ENCODE data around the gene PTCH1.

PTCH1 gene

GRCh38 chr9:95516734-95517558 lies at the start of gene PTCH1:
Gene PTCH1, minus strand, starts transcription at chr9:95516971.
- in situ Hi-C loops (cut with HindIII; ENCODE audit: low sequenced_read_pairs), result no loop called here

- in situ Hi-C loops (cut with HindIII; ENCODE audit: low sequenced_read_pairs), result no loop called here
These were observed 49.2 kb upstream of the PTCH1 start for GRCh38 chr9:95565982-95566381.

- in situ Hi-C loops (cut with HindIII; ENCODE audit: low sequenced_read_pairs), result no loop called here
These were observed 45.1 kb upstream of the PTCH1 start for GRCh38 chr9:95561913-95562312.

GRCh38 chr9:95557142-95557541 lies 40.4 kb upstream of the PTCH1 start:
- in situ Hi-C loops (cut with HindIII; ENCODE audit: low sequenced_read_pairs), result no loop called here

- in situ Hi-C loops (cut with HindIII; ENCODE audit: low sequenced_read_pairs), result no loop called here
These were observed 39.8 kb upstream of the PTCH1 start for GRCh38 chr9:95556521-95556920.

- in situ Hi-C loops (cut with HindIII; ENCODE audit: low sequenced_read_pairs), result no loop called here
These were observed 36.2 kb upstream of the PTCH1 start for GRCh38 chr9:95552814-95553546.

- in situ Hi-C loops (cut with HindIII; ENCODE audit: low sequenced_read_pairs), result no loop called here
These were observed 35.5 kb upstream of the PTCH1 start for GRCh38 chr9:95552255-95552654.

- in situ Hi-C loops (cut with HindIII; ENCODE audit: low sequenced_read_pairs), result no loop called here
These were observed 34.6 kb upstream of the PTCH1 start for GRCh38 chr9:95551406-95551805.

GRCh38 chr9:95545831-95546567 lies 29.2 kb upstream of the PTCH1 start:
- in situ Hi-C loops (cut with HindIII; ENCODE audit: low sequenced_read_pairs), result loop anchor here (10.0 kb wide), 1 partner anchor 59 kb away; no protein-coding TSS in a partner anchor

GRCh38 chr9:95533996-95534680 lies 17.4 kb upstream of the PTCH1 start:
- in situ Hi-C loops (cut with HindIII; ENCODE audit: low sequenced_read_pairs), result no loop called here

GRCh38 chr9:95529910-95530309 lies 13.1 kb upstream of the PTCH1 start:
- in situ Hi-C loops (cut with HindIII; ENCODE audit: low sequenced_read_pairs), result loop anchor here (5.0 kb wide), 1 partner anchor 87 kb away; no protein-coding TSS in a partner anchor

GRCh38 chr9:95528908-95529502 lies 12.2 kb upstream of the PTCH1 start:
- in situ Hi-C loops (cut with HindIII; ENCODE audit: low sequenced_read_pairs), result loop anchor here (5.0 kb wide), 1 partner anchor 88 kb away; no protein-coding TSS in a partner anchor

- in situ Hi-C loops (cut with HindIII; ENCODE audit: low sequenced_read_pairs), result no loop called here
These were observed 6.2 kb upstream of the PTCH1 start for GRCh38 chr9:95522871-95523370.

GRCh38 chr9:95521699-95522098 lies 4.9 kb upstream of the PTCH1 start:
- in situ Hi-C loops (cut with HindIII; ENCODE audit: low sequenced_read_pairs), result no loop called here

GRCh38 chr9:95517559-95518425 lies 1.0 kb upstream of the PTCH1 start:
- in situ Hi-C loops (cut with HindIII; ENCODE audit: low sequenced_read_pairs), result no loop called here

GRCh38 chr9:95516221-95516733 lies 494 bp downstream of the PTCH1 start:
- in situ Hi-C loops (cut with HindIII; ENCODE audit: low sequenced_read_pairs), result no loop called here

- in situ Hi-C loops (cut with HindIII; ENCODE audit: low sequenced_read_pairs), result no loop called here
These were observed 1.3 kb downstream of the PTCH1 start for GRCh38 chr9:95515272-95516113.

GRCh38 chr9:95514342-95514741 lies 2.4 kb downstream of the PTCH1 start:
- in situ Hi-C loops (cut with HindIII; ENCODE audit: low sequenced_read_pairs), result no loop called here

All from DLD1 (cell line).